ENCODE results near the gene SRSF6.

- TF ChIP-seq POLR2A (IDR thresholded peaks at IDR 0.05; ENCODE audit: low read depth, low read length) (no peak), POLR2AphosphoS5 (IDR thresholded peaks at IDR 0.05; ENCODE audit: low read depth, low read length) (no peak), TAF1 (IDR thresholded peaks at IDR 0.05; ENCODE audit: borderline replicate concordance, low read depth, low read length) (no peak)
These were observed 41.9 kb upstream of the SRSF6 start for GRCh38 chr20:43415661-43416430.

All from GM12892 (cell line).